HAP-1 (cell line): Measurements from ENCODE around the gene EBPL.

Source experiments
- DNase-seq, 2 experiments: peaks; one replicate each; pipeline ENCODE4 v3.0.0-alpha.2; 2016 to 2020; ENCODE audit warnings: low spot score in 2 of 2
- H3K27me3 ChIP-seq: fragments of 250-450 bp; sonication (Bioruptor Pico); 2 replicates; pipeline ENCODE4 v1.5.1; 2020; ENCODE audit warnings: low read depth, mild to moderate bottlenecking, moderate library complexity
- H3K36me3 ChIP-seq: fragments of 250-450 bp; sonication (Bioruptor Pico); replicated peaks from 2 replicates; pipeline ENCODE4 v1.5.1; 2020; ENCODE audit warnings: mild to moderate bottlenecking
- H3K4me1 ChIP-seq: fragments of 250-450 bp; sonication (Bioruptor Pico); 2 replicates; pipeline ENCODE4 v1.5.1; 2020; ENCODE audit warnings: mild to moderate bottlenecking
- H3K4me3 ChIP-seq: fragments of 250-450 bp; sonication (Bioruptor Pico); 2 replicates; pipeline ENCODE4 v1.5.1; 2020; ENCODE audit warnings: mild to moderate bottlenecking, moderate library complexity
- H3K9me3 ChIP-seq: fragments of 250-450 bp; sonication (Bioruptor Pico); 2 replicates; pipeline ENCODE4 v1.5.1; 2020; ENCODE audit warnings: mild to moderate bottlenecking, moderate library complexity
- in situ Hi-C: fragments of 300-500 bp; cut with MboI; formaldehyde crosslinking; loops from 3 replicates; pipeline ENCODE4 v1.14.3; 2020; ENCODE audit warnings: low sequenced_read_pairs, inconsistent platforms, mixed read lengths

Gene EBPL

GRCh38 chr13:49654011-49654410 is 37.3 kb downstream of the EBPL start:
- no peak for DNase-seq
- no peaks in the 10 kb centered on the region for H3K27me3 ChIP-seq
- in situ Hi-C loops = loop anchor here (5.0 kb wide), 1 partner anchor 193 kb away; no protein-coding TSS in a partner anchor
- H3K9me3 ChIP-seq = no peaks in the 10 kb centered on the region
- no peaks in the 10 kb centered on the region for H3K36me3 ChIP-seq
- no peak overlapping the region for H3K4me3 ChIP-seq
- no peaks in the 10 kb centered on the region for H3K4me1 ChIP-seq

GRCh38 chr13:49653478-49653877 is 37.8 kb downstream of the EBPL start:
- Histone ChIP-seq H3K4me1 (no peaks in the 10 kb centered on the region), H3K9me3 (no peaks in the 10 kb centered on the region), H3K4me3 (no peak overlapping the region), H3K27me3 (no peaks in the 10 kb centered on the region), H3K36me3 (no peaks in the 10 kb centered on the region)
- in situ Hi-C loops = loop anchor here (5.0 kb wide), 1 partner anchor 194 kb away; no protein-coding TSS in a partner anchor
- no peak for DNase-seq

- in situ Hi-C loops = loop anchor here (5.0 kb wide), 1 partner anchor 195 kb away; no protein-coding TSS in a partner anchor
- Histone ChIP-seq H3K4me3 (no peak overlapping the region), H3K36me3 (no peaks in the 10 kb centered on the region), H3K27me3 (no peaks in the 10 kb centered on the region), H3K4me1 (no peaks in the 10 kb centered on the region), H3K9me3 (no peaks in the 10 kb centered on the region)
- DNase-seq = peak; percentile 65 to 70
Observed at GRCh38 chr13:49652355-49653305, 38.7 kb downstream of the EBPL start.

- Histone ChIP-seq H3K4me3 (no peak overlapping the region), H3K9me3 (no peaks in the 10 kb centered on the region), H3K4me1 (no peaks in the 10 kb centered on the region), H3K36me3 (no peaks in the 10 kb centered on the region), H3K27me3 (no peaks in the 10 kb centered on the region)
- DNase-seq = no peak
- in situ Hi-C loops = loop anchor here (5.0 kb wide), 1 partner anchor 196 kb away; no protein-coding TSS in a partner anchor
Observed at GRCh38 chr13:49651570-49652354, 39.5 kb downstream of the EBPL start.

- no peaks in the 10 kb centered on the region for H3K9me3 ChIP-seq
- no peaks in the 10 kb centered on the region for H3K27me3 ChIP-seq
- in situ Hi-C loops = loop anchor here (5.0 kb wide), 1 partner anchor 197 kb away; no protein-coding TSS in a partner anchor
- no peak for DNase-seq
- no peaks in the 10 kb centered on the region for H3K4me1 ChIP-seq
- no peaks in the 10 kb centered on the region for H3K36me3 ChIP-seq
- H3K4me3 ChIP-seq = no peak overlapping the region
Observed at GRCh38 chr13:49649963-49650312, 41.3 kb downstream of the EBPL start.

- H3K27me3 ChIP-seq = no peaks in the 10 kb centered on the region
- H3K36me3 ChIP-seq = no peaks in the 10 kb centered on the region
- in situ Hi-C loops = no loop called here
- no peaks in the 10 kb centered on the region for H3K9me3 ChIP-seq
- no peaks in the 10 kb centered on the region for H3K4me1 ChIP-seq
- H3K4me3 ChIP-seq = no peak overlapping the region
- no peak for DNase-seq
Observed at GRCh38 chr13:49649244-49649962, 41.9 kb downstream of the EBPL start.

GRCh38 chr13:49646688-49647087 is 44.6 kb downstream of the EBPL start:
- in situ Hi-C loops = no loop called here

GRCh38 chr13:49645451-49645850 is 45.8 kb downstream of the EBPL start:
- Histone ChIP-seq H3K4me1 (no peaks in the 10 kb centered on the region), H3K9me3 (no peaks in the 10 kb centered on the region), H3K36me3 (no peaks in the 10 kb centered on the region), H3K27me3 (no peaks in the 10 kb centered on the region), H3K4me3 (no peak overlapping the region)
- no peak for DNase-seq
- in situ Hi-C loops = no loop called here

More at GRCh38 chr13:49646688-49647087, 44.6 kb downstream of the EBPL start:
- H3K27me3 ChIP-seq = no peaks in the 10 kb centered on the region
- H3K36me3 ChIP-seq = no peaks in the 10 kb centered on the region
- H3K4me1 ChIP-seq = no peaks in the 10 kb centered on the region
- DNase-seq = no peak
- H3K4me3 ChIP-seq = no peak overlapping the region
- H3K9me3 ChIP-seq = no peaks in the 10 kb centered on the region

- H3K27me3 ChIP-seq = no peaks in the 10 kb centered on the region
- H3K4me3 ChIP-seq = no peak overlapping the region
- H3K9me3 ChIP-seq = no peaks in the 10 kb centered on the region
- in situ Hi-C loops = no loop called here
- no peak for DNase-seq
- H3K4me1 ChIP-seq = no peaks in the 10 kb centered on the region
- H3K36me3 ChIP-seq = no peaks in the 10 kb centered on the region
Observed at GRCh38 chr13:49643035-49643646, 48.1 kb downstream of the EBPL start.

- in situ Hi-C loops = no loop called here
- DNase-seq = no peak
- no peaks in the 10 kb centered on the region for H3K36me3 ChIP-seq
Observed at GRCh38 chr13:49641801-49642291, 49.4 kb downstream of the EBPL start.

GRCh38 chr13:49638744-49639072 is 52.6 kb downstream of the EBPL start:
- H3K4me3 ChIP-seq = no peak overlapping the region
- in situ Hi-C loops = no loop called here
- H3K4me1 ChIP-seq = no peaks in the 10 kb centered on the region
- DNase-seq = no peak
- H3K27me3 ChIP-seq = no peaks in the 10 kb centered on the region
- no peaks in the 10 kb centered on the region for H3K36me3 ChIP-seq
- no peaks in the 10 kb centered on the region for H3K9me3 ChIP-seq

More at GRCh38 chr13:49641801-49642291, 49.4 kb downstream of the EBPL start:
- Histone ChIP-seq H3K9me3 (no peaks in the 10 kb centered on the region), H3K4me3 (no peak overlapping the region), H3K4me1 (no peaks in the 10 kb centered on the region), H3K27me3 (no peaks in the 10 kb centered on the region)

GRCh38 chr13:49638030-49638743 is 53.1 kb downstream of the EBPL start:
- no peak for DNase-seq
- in situ Hi-C loops = no loop called here
- H3K36me3 ChIP-seq = no peaks in the 10 kb centered on the region
- H3K27me3 ChIP-seq = no peaks in the 10 kb centered on the region
- no peak overlapping the region for H3K4me3 ChIP-seq
- no peaks in the 10 kb centered on the region for H3K9me3 ChIP-seq
- no peaks in the 10 kb centered on the region for H3K4me1 ChIP-seq
